ENCODE results near the gene RUBCNL.
A peak's percentile ranks its signal among the peaks of the same experiment; 100 is the strongest.

Gene RUBCNL

GRCh38 chr13:46373623-46374022 lies 13.4 kb downstream of the RUBCNL start:
- DNase-seq: no peak

GRCh38 chr13:46372938-46373337 lies 14.1 kb downstream of the RUBCNL start:
- DNase-seq: peak; percentile 25

- DNase-seq: no peak
Observed at GRCh38 chr13:46372071-46372470, 15.0 kb downstream of the RUBCNL start.

- DNase-seq: no peak
Observed at GRCh38 chr13:46369506-46370277, 17.4 kb downstream of the RUBCNL start.

GRCh38 chr13:46367617-46368327 lies 19.3 kb downstream of the RUBCNL start:
- no peak for DNase-seq

- DNase-seq: no peak
Observed at GRCh38 chr13:46361276-46361934, 25.6 kb downstream of the RUBCNL start.

GRCh38 chr13:46360604-46361003 lies 26.4 kb downstream of the RUBCNL start:
- DNase-seq: no peak

- no peak for DNase-seq
Observed at GRCh38 chr13:46359714-46360113, 27.3 kb downstream of the RUBCNL start.

- DNase-seq: no peak
Observed at GRCh38 chr13:46355901-46356590, 31.0 kb downstream of the RUBCNL start.

GRCh38 chr13:46355088-46355468 lies 32.0 kb downstream of the RUBCNL start:
- DNase-seq: no peak

GRCh38 chr13:46354156-46355087 lies 32.6 kb downstream of the RUBCNL start:
- DNase-seq: no peak

DNA sequence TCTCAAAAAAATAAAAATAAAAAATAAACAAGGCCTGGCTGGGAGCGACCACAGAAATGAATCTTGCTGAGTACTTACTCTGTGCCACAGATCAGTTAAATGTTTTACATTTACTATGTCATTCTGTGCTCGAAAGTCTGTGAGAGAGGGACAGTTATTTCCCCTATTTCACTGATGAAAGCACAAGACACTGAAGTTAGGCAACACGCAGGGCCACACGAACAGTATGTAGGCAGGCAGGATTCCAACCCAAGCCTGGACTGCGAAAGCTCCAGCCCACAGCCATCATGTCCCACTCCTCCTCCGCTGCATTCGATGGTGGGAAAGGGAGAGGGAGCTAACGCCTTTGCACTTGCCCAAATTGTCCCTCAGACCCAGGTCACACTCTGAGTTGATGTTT lies 34.2 kb downstream of the RUBCNL start:
- DNase-seq: peak; percentile 40

GRCh38 chr13:46350003-46350402 lies 37.0 kb downstream of the RUBCNL start:
- no peak for DNase-seq

- DNase-seq: no peak
Observed at GRCh38 chr13:46348961-46349360, 38.1 kb downstream of the RUBCNL start.

- DNase-seq: no peak
Observed at GRCh38 chr13:46347277-46347676, 39.8 kb downstream of the RUBCNL start.

DNA sequence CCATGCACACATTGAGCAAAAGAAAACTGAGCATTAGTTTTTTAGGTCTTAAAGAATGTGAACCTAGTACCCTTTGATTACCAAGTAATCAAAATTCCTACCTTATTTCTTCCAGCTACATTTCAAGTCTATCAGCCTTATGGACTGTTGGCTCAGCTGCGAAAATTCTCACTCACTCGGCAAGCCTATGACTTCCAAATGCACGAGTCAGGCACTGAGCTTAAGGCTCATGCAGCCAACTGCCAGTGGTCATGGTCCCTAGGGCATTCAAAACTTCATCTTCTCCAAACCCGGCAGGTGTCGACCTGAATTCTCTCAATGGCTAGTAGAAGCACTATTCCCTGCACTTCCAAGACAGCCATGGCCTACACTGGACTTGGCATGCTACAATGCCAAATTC lies 41.2 kb downstream of the RUBCNL start:
- DNase-seq: no peak

DNA sequence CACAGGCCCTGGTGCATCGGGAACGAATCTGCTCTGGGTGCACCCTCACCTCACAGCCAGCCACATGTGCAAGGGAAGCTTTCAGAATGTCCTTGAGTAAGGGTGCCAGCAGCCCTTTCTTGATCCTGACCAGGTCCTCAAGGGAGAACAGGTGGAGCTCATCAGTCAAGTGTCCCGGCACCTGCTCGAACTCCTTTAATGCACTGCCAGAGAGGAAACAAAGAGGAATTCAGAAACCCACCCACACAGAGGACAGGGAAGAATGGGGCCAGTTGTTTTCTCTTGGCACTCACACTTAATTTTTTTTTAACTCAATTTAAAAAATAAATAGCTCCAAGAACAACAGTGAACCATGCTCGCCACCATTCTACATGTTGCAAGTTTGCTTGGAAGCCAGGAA lies 41.7 kb downstream of the RUBCNL start:
- DNase-seq: no peak

GRCh38 chr13:46343279-46343994 lies 43.6 kb downstream of the RUBCNL start:
- no peak for DNase-seq

- DNase-seq: no peak
Observed at GRCh38 chr13:46342538-46342937, 44.5 kb downstream of the RUBCNL start.

- peak; percentile 65 for DNase-seq
Observed at GRCh38 chr13:46341112-46341711, 45.8 kb downstream of the RUBCNL start.

- no peak for DNase-seq
Observed at GRCh38 chr13:46340631-46341111, 46.4 kb downstream of the RUBCNL start.

All from CD4-positive, alpha-beta T cell treated with Interleukin-15 for 1 hour (primary cell).